H9 (cell line): ENCODE results near the gene FILIP1. TPM values are rescaled to one million over a fixed set of nuclear protein-coding genes. Genes with fewer than 3 reads are reported as not detected.

Experiments used
- DNase-seq: peaks from one replicate; pipeline ENCODE4 v3.0.0-alpha.2; 2017
- H2AFZ ChIP-seq: one replicate; pipeline ENCODE4 v1.6.1; 2013; ENCODE audit warnings: mild to moderate bottlenecking, low read length, control low read depth, moderate library complexity
- H2AK5ac ChIP-seq: 2 replicates; pipeline ENCODE4 v1.6.1; 2013; ENCODE audit warnings: low read length, control low read depth, mixed read lengths; ENCODE audit not compliant: insufficient read length
- H2BK120ac ChIP-seq: one replicate; pipeline ENCODE4 v1.6.1; 2013; ENCODE audit warnings: low read depth, mild to moderate bottlenecking, low read length, control low read depth, inconsistent platforms; ENCODE audit not compliant: poor library complexity, severe bottlenecking
- H2BK12ac ChIP-seq: 2 replicates; pipeline ENCODE4 v1.6.1; 2013; ENCODE audit warnings: low read length, control low read depth, mixed read lengths, low read depth; ENCODE audit not compliant: insufficient read length
- H2BK15ac ChIP-seq: 2 replicates; pipeline ENCODE4 v1.6.1; 2013; ENCODE audit warnings: low read depth, low read length, control low read depth
- H2BK20ac ChIP-seq: one replicate; pipeline ENCODE4 v1.6.1; 2013; ENCODE audit warnings: low read depth, mild to moderate bottlenecking, low read length, control low read depth, inconsistent platforms; ENCODE audit not compliant: poor library complexity, severe bottlenecking
- H2BK5ac ChIP-seq: 2 replicates; pipeline ENCODE4 v1.6.1; 2013; ENCODE audit warnings: low read length, control low read depth, mixed read lengths; ENCODE audit not compliant: insufficient read length
- H3K14ac ChIP-seq: 2 replicates; pipeline ENCODE4 v1.6.1; 2013; ENCODE audit warnings: low read length, control low read depth; ENCODE audit not compliant: insufficient read depth
- H3K18ac ChIP-seq: 2 replicates; pipeline ENCODE4 v1.6.1; 2013; ENCODE audit warnings: low read depth, mild to moderate bottlenecking, mixed read lengths, low read length, control low read depth; ENCODE audit not compliant: insufficient read length
- H3K23ac ChIP-seq: 2 replicates; pipeline ENCODE4 v1.6.1; 2013; ENCODE audit warnings: low read length, control low read depth, mixed read lengths, low read depth; ENCODE audit not compliant: insufficient read length
- H3K23me2 ChIP-seq: 2 replicates; pipeline ENCODE4 v1.6.1; 2013; ENCODE audit warnings: low read depth, mild to moderate bottlenecking, mixed read lengths, low read length, control low read depth; ENCODE audit not compliant: insufficient read length, poor library complexity, severe bottlenecking
- H3K27ac ChIP-seq: 2 replicates; pipeline ENCODE4 v1.5.1; 2013; ENCODE audit warnings: low read length, control low read depth, mixed read lengths, low read depth; ENCODE audit not compliant: insufficient read length
- H3K27me3 ChIP-seq: 2 replicates; pipeline ENCODE4 v1.6.1; 2013; ENCODE audit warnings: low read length, control low read depth, inconsistent platforms; ENCODE audit not compliant: insufficient read depth
- H3K4ac ChIP-seq: 2 replicates; pipeline ENCODE4 v1.6.1; 2013; ENCODE audit warnings: low read depth, mild to moderate bottlenecking, control low read depth, inconsistent platforms, low read length, moderate library complexity
- H3K4me1 ChIP-seq: 2 replicates; pipeline ENCODE4 v1.6.1; 2013; ENCODE audit warnings: low read length, control low read depth, inconsistent platforms; ENCODE audit not compliant: insufficient read depth
- H3K4me2 ChIP-seq: 2 replicates; pipeline ENCODE4 v1.6.1; 2013; ENCODE audit warnings: low read length, control low read depth, mixed read lengths; ENCODE audit not compliant: insufficient read length, insufficient read depth
- H3K56ac ChIP-seq: 2 replicates; pipeline ENCODE4 v1.6.1; 2013; ENCODE audit warnings: low read depth, mild to moderate bottlenecking, mixed read lengths, low read length, control low read depth; ENCODE audit not compliant: insufficient read length
- H3K79me1 ChIP-seq: 2 replicates; pipeline ENCODE4 v1.6.1; 2013; ENCODE audit warnings: low read depth, mild to moderate bottlenecking, moderate library complexity, low read length, control low read depth, inconsistent platforms; ENCODE audit not compliant: insufficient read depth, poor library complexity, severe bottlenecking
- H3K79me2 ChIP-seq: 2 replicates; pipeline ENCODE4 v1.6.1; 2013; ENCODE audit warnings: low read length, control low read depth, inconsistent platforms; ENCODE audit not compliant: insufficient read depth
- H3K9ac ChIP-seq: 2 replicates; pipeline ENCODE4 v1.6.1; 2013; ENCODE audit warnings: low read length, control low read depth, mixed read lengths; ENCODE audit not compliant: insufficient read length; ENCODE audit errors: extremely low read depth
- H3K9me3 ChIP-seq: one replicate; pipeline ENCODE4 v1.6.1; 2013; ENCODE audit warnings: low read depth, low read length, inconsistent platforms; ENCODE audit not compliant: control insufficient read depth
- H3T11ph ChIP-seq: one replicate; pipeline ENCODE4 v1.6.1; 2013; ENCODE audit warnings: mild to moderate bottlenecking, low read length, control low read depth, inconsistent platforms
- H4K20me1 ChIP-seq: one replicate; pipeline ENCODE4 v1.6.1; 2013; ENCODE audit not compliant: control insufficient read depth, insufficient read length, insufficient read depth
- H4K5ac ChIP-seq: 2 replicates; pipeline ENCODE4 v1.6.1; 2013; ENCODE audit warnings: low read depth, mild to moderate bottlenecking, mixed read lengths, low read length, control low read depth; ENCODE audit not compliant: insufficient read length
- H4K8ac ChIP-seq: replicated peaks from 2 replicates; pipeline ENCODE4 v1.6.1; 2013; ENCODE audit warnings: low read length, control low read depth, mixed read lengths, low read depth; ENCODE audit not compliant: insufficient read length
- H4K91ac ChIP-seq: 2 replicates; pipeline ENCODE4 v1.6.1; 2013; ENCODE audit warnings: low read depth, mild to moderate bottlenecking, moderate library complexity, mixed read lengths, low read length, control low read depth; ENCODE audit not compliant: insufficient read length
- H3K27ac Mint-ChIP-seq, 3 experiments: 2 replicates in 2 of 3; 3 replicates in 1 of 3; pipeline ENCODE4 v1.8.0; 2020 to 2021; ENCODE audit warnings: mixed read lengths in 3 of 3, mild to moderate bottlenecking in 1 of 3, moderate library complexity in 1 of 3
- H3K27me3 Mint-ChIP-seq: 2 replicates; pipeline ENCODE4 v1.8.0; 2021; ENCODE audit warnings: low read depth, mild to moderate bottlenecking, moderate library complexity, mixed read lengths
- H3K36me3 Mint-ChIP-seq, 3 experiments: 2 replicates in 2 of 3; 3 replicates in 1 of 3; pipeline ENCODE4 v1.8.0; 2020 to 2021; ENCODE audit warnings: low read depth in 3 of 3, mixed read lengths in 3 of 3; ENCODE audit not compliant: insufficient read depth in 1 of 3
- H3K4me1 Mint-ChIP-seq, 2 experiments: 2 replicates each; pipeline ENCODE4 v1.8.0; 2020; ENCODE audit warnings: mixed read lengths in 2 of 2
- H3K4me3 Mint-ChIP-seq, 2 experiments: 2 replicates in 1 of 2; 3 replicates in 1 of 2; pipeline ENCODE4 v1.8.0; 2020 to 2021; ENCODE audit warnings: mild to moderate bottlenecking in 2 of 2, mixed read lengths in 2 of 2, moderate library complexity in 1 of 2
- H3K9me3 Mint-ChIP-seq, 2 experiments: 2 replicates in 1 of 2; 3 replicates in 1 of 2; pipeline ENCODE4 v1.8.0; 2020; ENCODE audit warnings: mild to moderate bottlenecking in 2 of 2, mixed read lengths in 2 of 2, moderate library complexity in 1 of 2
- WGBS: extraction: QIAGEN DNeasy Blood & Tissue Kit; methylation state at CpG from one replicate; pipeline ENCODE4 v1.1.7; 2013; ENCODE audit warnings: missing lambda C conversion rate, low lambda C conversion rate, mixed read lengths; ENCODE audit not compliant: insufficient read length; ENCODE audit errors: extremely low coverage; 5-methylcytosine and 5-hydroxymethylcytosine counted together
- total RNA-seq: library from RNA; stranded (reverse); gene quantifications from 2 replicates; pipeline ENCODE4 v1.2.1, GENCODE V29; 2021
- TF ChIP-seq, protein P1 (sequence below): fragments of 200-600 bp; sonication (generic); conservative IDR thresholded peaks from 3 replicates; pipeline ENCODE4 v1.8.0; 2021; ENCODE audit warnings: antibody characterized with exemption, mild to moderate bottlenecking

Gene FILIP1
- total RNA-seq, 1 experiment from 2014 or later = 10.5 TPM

GRCh38 chr6:75415804-75416203, 77.8 kb downstream of the FILIP1 start:
- no peak overlapping the region for H3T11ph ChIP-seq
- H3K23ac ChIP-seq = no peak overlapping the region
- Mint-ChIP-seq H3K4me3 (no peak overlapping the region), H3K27ac (no peak overlapping the region), H3K36me3 (no peaks in the 10 kb centered on the region), H3K9me3 (no peaks in the 10 kb centered on the region), H3K4me1 (peaks cover 5 to 6% of the 10 kb centered on the region in 2 experiments), H3K27me3 (peaks cover 2% of the 10 kb centered on the region; the same call in 1 of the 2 replicates)
- H3K4ac ChIP-seq = no peak overlapping the region
- H3K56ac ChIP-seq = no peak overlapping the region
- H4K8ac ChIP-seq = no peak overlapping the region
- H3K27ac ChIP-seq = no peak overlapping the region
- H3K27me3 ChIP-seq = no peaks in the 10 kb centered on the region
- no peak overlapping the region for H4K91ac ChIP-seq
- H2BK120ac ChIP-seq = no peak overlapping the region
- H4K5ac ChIP-seq = no peak overlapping the region
- H2AK5ac ChIP-seq = no peak overlapping the region
- H2BK15ac ChIP-seq = no peak overlapping the region
- H2BK20ac ChIP-seq = no peak overlapping the region
- H2AFZ ChIP-seq = no peak overlapping the region
- H3K4me2 ChIP-seq = no peak overlapping the region
- H3K79me2 ChIP-seq = no peaks in the 10 kb centered on the region
- H4K20me1 ChIP-seq = no peaks in the 10 kb centered on the region
- H3K4me1 ChIP-seq = no peaks in the 10 kb centered on the region
- H3K9me3 ChIP-seq = no peaks in the 10 kb centered on the region
- no CpG with 5 or more reads among the region's 1 CpG for WGBS
- no peak overlapping the region for H3K18ac ChIP-seq
- H2BK5ac ChIP-seq = no peak overlapping the region
- H3K23me2 ChIP-seq = no peaks in the 10 kb centered on the region
- H3K14ac ChIP-seq = no peak overlapping the region
- DNase-seq = no peak
- no peaks in the 10 kb centered on the region for H3K79me1 ChIP-seq
- H2BK12ac ChIP-seq = no peak overlapping the region
- TF ChIP-seq, protein P1, sequence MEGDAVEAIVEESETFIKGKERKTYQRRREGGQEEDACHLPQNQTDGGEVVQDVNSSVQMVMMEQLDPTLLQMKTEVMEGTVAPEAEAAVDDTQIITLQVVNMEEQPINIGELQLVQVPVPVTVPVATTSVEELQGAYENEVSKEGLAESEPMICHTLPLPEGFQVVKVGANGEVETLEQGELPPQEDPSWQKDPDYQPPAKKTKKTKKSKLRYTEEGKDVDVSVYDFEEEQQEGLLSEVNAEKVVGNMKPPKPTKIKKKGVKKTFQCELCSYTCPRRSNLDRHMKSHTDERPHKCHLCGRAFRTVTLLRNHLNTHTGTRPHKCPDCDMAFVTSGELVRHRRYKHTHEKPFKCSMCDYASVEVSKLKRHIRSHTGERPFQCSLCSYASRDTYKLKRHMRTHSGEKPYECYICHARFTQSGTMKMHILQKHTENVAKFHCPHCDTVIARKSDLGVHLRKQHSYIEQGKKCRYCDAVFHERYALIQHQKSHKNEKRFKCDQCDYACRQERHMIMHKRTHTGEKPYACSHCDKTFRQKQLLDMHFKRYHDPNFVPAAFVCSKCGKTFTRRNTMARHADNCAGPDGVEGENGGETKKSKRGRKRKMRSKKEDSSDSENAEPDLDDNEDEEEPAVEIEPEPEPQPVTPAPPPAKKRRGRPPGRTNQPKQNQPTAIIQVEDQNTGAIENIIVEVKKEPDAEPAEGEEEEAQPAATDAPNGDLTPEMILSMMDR = no peak
- no peak overlapping the region for H3K9ac ChIP-seq
